Measurements from ENCODE around the gene TEKTIP1. TPM values are rescaled to one million over a fixed set of nuclear protein-coding genes. Genes with fewer than 3 reads are reported as not detected.

Gene TEKTIP1
- total RNA-seq, 1 experiment from 2014 or later = 1.3 TPM

GRCh38 chr19:3535563-3535965 lies 3.4 kb upstream of the TEKTIP1 start:
- H3K14ac ChIP-seq (ENCODE audit: insufficient read depth, low read length) = no peak overlapping the region
- no peak overlapping the region for H4K8ac ChIP-seq (replicated peaks; ENCODE audit: insufficient read length, low read depth, low read length)
- H3K27ac ChIP-seq (ENCODE audit: insufficient read length, low read depth, low read length) = no peak overlapping the region
- H4K91ac ChIP-seq (ENCODE audit: insufficient read length, low read depth, low read length) = no peak overlapping the region
- H2BK120ac ChIP-seq (ENCODE audit: low read depth, low read length, poor library complexity, severe bottlenecking) = no peak overlapping the region
- H2BK12ac ChIP-seq (ENCODE audit: insufficient read length, low read depth, low read length) = no peak overlapping the region
- no peak overlapping the region for H2BK20ac ChIP-seq (ENCODE audit: low read depth, low read length, poor library complexity, severe bottlenecking)
- Mint-ChIP-seq H3K27ac (no peak overlapping the region), H3K36me3 (ENCODE audit: insufficient read depth in 1 of 3, low read depth in 3 of 3) (peaks cover 17 to 58% (median 56%) of the 10 kb centered on the region in 3 experiments; a peak in 6 of 7 replicates), H3K4me1 (peaks cover 6 to 14% of the 10 kb centered on the region in 2 experiments; a peak in 3 of 4 replicates), H3K27me3 (ENCODE audit: low read depth) (no peaks in the 10 kb centered on the region; the same call in 1 of the 2 replicates), H3K9me3 (no peaks in the 10 kb centered on the region), H3K4me3 (no peak overlapping the region)
- WGBS (ENCODE audit: extremely low coverage, insufficient read length, low lambda C conversion rate) = no CpG with 5 or more reads among the region's 14 CpGs
- H3K4me2 ChIP-seq (ENCODE audit: insufficient read depth, insufficient read length, low read length) = no peak overlapping the region
- no peak overlapping the region for H3K23ac ChIP-seq (ENCODE audit: insufficient read length, low read depth, low read length)
- H3K4ac ChIP-seq (ENCODE audit: low read depth, low read length) = no peak overlapping the region
- TF ChIP-seq CTCF (conservative IDR thresholded peaks at IDR 0.05) = no peak
- no peaks in the 10 kb centered on the region for H3K23me2 ChIP-seq (ENCODE audit: insufficient read length, low read depth, low read length, poor library complexity, severe bottlenecking)
- no peak for DNase-seq
- H3K9me3 ChIP-seq (ENCODE audit: control insufficient read depth, low read depth, low read length) = no peaks in the 10 kb centered on the region
- H3K18ac ChIP-seq (ENCODE audit: insufficient read length, low read depth, low read length) = no peak overlapping the region
- no peaks in the 10 kb centered on the region for H3K79me1 ChIP-seq (ENCODE audit: insufficient read depth, low read depth, low read length, poor library complexity, severe bottlenecking)
- H2AFZ ChIP-seq (ENCODE audit: low read length) = no peak overlapping the region
- H3K27me3 ChIP-seq (ENCODE audit: insufficient read depth, low read length) = no peaks in the 10 kb centered on the region
- no peak overlapping the region for H3K56ac ChIP-seq (ENCODE audit: insufficient read length, low read depth, low read length)
- H3K9ac ChIP-seq (ENCODE audit: extremely low read depth, insufficient read length, low read length) = no peak overlapping the region
- H3K79me2 ChIP-seq (ENCODE audit: insufficient read depth, low read length) = no peaks in the 10 kb centered on the region
- H4K5ac ChIP-seq (ENCODE audit: insufficient read length, low read depth, low read length) = no peak overlapping the region
- H3K4me1 ChIP-seq (ENCODE audit: insufficient read depth, low read length) = no peaks in the 10 kb centered on the region
- no peak overlapping the region for H2BK15ac ChIP-seq (ENCODE audit: low read depth, low read length)
- H2AK5ac ChIP-seq (ENCODE audit: insufficient read length, low read length) = no peak overlapping the region
- no peaks in the 10 kb centered on the region for H4K20me1 ChIP-seq (ENCODE audit: control insufficient read depth, insufficient read depth, insufficient read length)
- H3T11ph ChIP-seq (ENCODE audit: low read length) = no peak overlapping the region
- no peak overlapping the region for H2BK5ac ChIP-seq (ENCODE audit: insufficient read length, low read length)
